Measurements from ENCODE around the gene SPPL3.
"Not testable (repeated sequence)": the region's sequence is repeated elsewhere in the genome, so short reads cannot be mapped to it uniquely, and the experiment has no call there.

SPPL3 gene

DNA sequence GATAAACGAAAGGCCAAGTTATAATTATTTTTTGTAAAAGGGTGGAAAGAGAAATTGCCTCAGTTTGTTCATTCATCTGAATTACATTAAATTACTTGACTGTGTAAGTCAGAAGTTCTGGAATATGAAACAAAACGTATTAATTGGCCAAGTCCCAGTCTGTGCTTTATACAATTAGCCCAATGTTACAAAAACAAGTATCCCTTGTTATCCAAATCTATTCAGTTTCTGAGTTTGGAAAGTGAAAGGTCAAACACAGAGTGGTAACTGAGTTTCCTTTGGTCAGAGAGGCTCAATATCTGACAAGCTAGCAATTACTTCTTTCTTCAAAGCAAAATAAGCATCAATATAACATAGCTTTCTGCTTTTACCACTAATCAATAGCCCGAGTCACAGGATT lies 62.6 kb downstream of the SPPL3 start:
- no peak for DNase-seq

GRCh38 chr12:120839503-120839902 lies 64.7 kb downstream of the SPPL3 start:
- DNase-seq: no peak

DNA sequence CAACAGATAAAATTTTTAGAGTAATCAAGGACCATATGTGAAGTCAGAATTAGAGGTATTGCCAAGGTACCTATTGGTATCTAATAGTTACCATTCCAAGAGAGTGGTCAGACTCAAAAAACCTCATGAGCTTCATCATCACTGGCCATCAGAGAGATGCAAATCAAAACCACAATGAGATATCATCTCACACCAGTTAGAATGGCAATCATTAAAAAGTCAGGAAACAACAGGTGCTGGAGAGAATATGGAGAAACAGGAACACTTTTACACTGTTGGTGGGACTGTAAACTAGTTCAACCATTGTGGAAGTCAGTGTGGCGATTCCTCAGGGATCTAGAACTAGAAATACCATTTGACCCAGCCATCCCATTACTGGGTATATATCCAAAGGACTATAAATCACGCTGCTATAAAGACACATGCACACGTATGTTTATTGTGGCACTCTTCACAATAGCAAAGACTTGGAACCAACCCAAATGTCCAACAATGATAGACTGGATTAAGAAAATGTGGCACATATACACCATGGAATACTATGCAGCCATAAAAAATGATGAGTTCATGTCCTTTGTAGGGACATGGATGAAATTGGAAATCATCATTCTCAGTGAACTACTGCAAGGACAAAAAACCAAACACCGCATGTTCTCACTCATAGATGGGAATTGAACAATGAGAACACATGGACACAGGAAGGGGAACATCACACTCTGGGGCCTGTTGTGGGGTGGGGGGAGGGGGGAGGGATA lies 65.4 kb downstream of the SPPL3 start:
- DNase-seq: not testable (repeated sequence)

- DNase-seq: no peak
These were observed 68.0 kb downstream of the SPPL3 start for GRCh38 chr12:120836114-120836684.

GRCh38 chr12:120835657-120836056 lies 68.5 kb downstream of the SPPL3 start:
- DNase-seq: no peak

- DNase-seq: no peak
These were observed 68.9 kb downstream of the SPPL3 start for GRCh38 chr12:120835304-120835612.

GRCh38 chr12:120834489-120835303 lies 69.5 kb downstream of the SPPL3 start:
- DNase-seq: no peak

DNA sequence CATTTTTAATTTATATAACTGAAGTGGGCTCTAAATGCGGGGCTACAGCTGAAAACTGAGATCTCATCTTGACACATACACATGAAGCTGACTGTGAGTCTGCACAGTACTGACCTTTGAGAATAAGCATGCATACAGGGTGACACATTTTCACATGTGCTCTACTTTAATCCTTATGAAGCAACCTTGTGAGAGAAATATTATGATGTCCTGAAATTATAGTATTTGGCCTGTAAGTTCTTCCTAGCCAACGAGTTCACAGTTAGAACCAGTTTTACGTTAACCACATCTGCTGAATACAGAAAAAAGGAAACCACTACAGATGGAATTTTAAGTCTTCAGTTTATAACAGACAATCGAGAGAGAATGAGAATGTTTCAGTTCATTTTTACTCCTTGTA lies 70.3 kb downstream of the SPPL3 start:
- DNase-seq: no peak

DNA sequence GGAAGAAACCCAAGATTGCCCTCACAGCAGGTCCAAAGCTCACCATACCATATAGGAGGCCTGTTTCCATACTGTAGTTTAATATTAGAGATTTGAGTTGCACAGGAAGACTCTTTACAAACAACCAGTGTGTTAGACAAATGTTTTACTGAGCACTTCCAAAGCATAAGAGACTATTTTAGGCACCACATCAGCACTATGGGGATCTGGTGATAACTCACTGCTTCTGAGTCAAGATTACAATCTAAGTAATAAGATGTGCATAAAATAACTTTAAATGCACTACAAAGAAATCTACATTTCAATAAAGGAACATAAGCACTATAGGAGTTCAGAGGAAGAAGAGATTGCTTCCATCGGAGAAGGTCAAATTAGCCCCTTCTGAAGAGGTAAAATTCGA lies 71.4 kb downstream of the SPPL3 start:
- no peak for DNase-seq

- no peak for DNase-seq
These were observed 72.4 kb downstream of the SPPL3 start for GRCh38 chr12:120831648-120832267.

DNA sequence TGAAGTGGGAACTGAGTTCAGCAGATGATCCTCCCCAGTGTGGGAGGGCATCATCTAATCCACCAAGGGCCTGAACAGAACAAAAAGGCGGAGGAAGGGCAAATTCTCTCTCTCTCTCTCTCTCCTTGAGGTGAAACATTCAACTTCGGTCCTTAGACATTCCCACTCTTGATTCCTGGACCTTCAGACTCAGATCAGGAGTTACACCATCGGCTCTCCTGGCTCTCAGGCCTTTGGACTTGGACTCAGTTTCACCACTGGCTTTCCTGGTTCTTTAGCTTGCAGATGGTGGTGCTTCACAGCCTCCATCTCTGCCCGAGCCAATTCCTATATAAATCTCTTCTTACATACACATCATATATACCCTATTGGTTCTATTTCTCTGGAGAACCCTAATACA lies 73.2 kb downstream of the SPPL3 start:
- DNase-seq: no peak

DNA sequence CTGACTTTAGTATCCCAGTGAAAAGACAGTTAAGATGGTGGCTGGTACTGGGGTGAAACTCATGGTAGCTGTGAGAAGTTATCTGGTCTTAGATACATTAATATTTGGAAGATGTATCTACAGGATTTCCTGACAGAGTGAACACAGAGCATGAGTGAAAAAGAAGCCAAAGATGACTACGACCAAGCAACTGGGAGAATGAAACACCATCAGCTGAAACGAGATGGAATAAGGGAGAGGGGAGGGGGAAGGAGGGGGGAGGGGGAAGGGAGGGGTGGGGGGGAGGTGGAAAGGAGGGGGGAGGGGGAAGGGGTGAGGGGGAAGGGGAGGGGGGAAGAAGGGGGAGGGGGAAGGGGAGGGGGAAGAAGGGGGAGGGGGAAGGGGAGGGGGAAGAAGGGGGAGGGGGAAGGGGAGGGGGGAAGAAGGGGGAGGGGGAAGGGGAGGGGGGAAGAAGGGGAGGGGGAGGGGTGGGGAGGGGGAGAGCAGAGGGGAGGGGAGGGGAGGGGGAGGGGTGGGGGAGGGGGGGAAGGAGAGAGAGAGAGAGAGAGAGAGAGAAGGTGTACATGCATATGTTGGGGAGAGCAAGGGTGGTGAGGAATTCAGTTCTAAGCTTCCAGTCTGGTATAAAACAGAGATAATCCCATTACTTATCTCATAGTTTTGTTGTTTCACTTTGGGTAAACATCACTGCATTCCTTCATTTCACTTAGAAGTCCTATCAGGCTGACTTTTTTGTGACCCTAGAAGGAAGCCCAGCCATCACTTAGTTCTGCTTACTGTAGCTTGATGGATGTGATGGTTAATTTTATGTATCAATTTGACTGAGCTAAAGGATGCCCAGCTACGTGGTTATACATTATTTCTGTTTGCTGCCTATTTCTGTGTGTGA lies 73.9 kb downstream of the SPPL3 start:
- no peak for DNase-seq

- no peak for DNase-seq
These were observed 77.8 kb downstream of the SPPL3 start for GRCh38 chr12:120826335-120826734.

DNA sequence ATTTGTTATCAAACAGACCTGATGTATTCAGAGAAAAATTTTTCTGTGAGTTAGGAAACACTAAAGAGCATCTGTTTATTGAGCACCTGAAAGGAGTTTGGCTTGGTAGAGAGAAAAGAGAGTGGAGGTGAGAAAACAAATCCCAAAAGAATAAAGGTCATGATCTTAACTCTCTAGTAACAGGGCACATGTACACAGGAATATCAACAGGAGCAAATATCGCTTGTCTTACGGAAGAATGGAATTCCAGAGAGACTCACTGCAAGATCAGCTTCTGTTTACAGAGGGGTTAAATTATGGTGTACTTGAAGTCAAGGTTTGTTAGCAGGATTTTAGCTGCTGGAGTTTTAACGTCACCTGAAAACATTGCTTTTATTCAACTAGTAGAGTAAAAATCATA lies 78.8 kb downstream of the SPPL3 start:
- no peak for DNase-seq

GRCh38 chr12:120822832-120823503 lies 81.2 kb downstream of the SPPL3 start:
- no peak for DNase-seq

DNA sequence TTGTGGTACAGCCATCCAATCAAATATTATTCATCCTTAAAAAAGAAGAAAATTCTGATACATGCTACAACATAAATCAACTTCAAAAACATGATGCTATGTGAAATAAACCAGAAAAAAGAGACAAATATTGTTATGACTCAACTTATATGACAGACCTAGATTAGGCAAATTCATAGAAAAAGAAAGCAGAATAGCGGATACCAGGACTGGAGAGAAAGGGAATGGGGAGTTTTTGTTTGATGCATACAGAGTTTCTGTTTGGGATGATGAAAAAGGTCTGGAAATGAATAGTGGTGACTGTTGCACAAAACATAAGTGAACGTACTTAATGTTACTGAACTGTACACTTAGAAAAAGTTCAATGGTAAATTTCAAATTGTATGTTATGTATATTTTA lies 82.3 kb downstream of the SPPL3 start:
- no peak for DNase-seq

- peak; percentile 79 for DNase-seq
These were observed 83.2 kb downstream of the SPPL3 start for GRCh38 chr12:120820884-120821510.

- no peak for DNase-seq
These were observed 85.7 kb downstream of the SPPL3 start for GRCh38 chr12:120818416-120818815.

GRCh38 chr12:120817559-120818330 lies 86.4 kb downstream of the SPPL3 start:
- DNase-seq: no peak

DNA sequence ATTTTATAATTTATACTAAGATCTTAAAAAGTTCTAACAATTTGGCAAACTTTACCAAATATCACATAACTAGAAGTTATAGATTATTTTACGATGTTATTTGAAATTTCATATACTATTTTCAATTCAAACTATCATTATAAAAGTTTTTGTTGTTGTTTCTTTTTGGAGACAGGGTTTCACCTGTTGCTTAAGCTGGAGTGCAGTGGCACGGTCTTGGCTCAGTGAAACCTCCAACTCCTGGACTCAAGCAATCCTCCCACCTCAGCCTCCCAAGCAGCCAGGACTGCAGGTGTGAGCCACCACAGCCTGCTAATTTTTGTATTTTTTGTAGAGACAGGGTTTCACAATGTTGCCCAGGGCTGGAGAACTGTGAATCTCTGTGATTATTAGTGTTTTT lies 87.8 kb downstream of the SPPL3 start:
- DNase-seq: no peak

GRCh38 chr12:120814903-120815429 lies 89.2 kb downstream of the SPPL3 start:
- DNase-seq: no peak
